Kidney epithelial cell (primary cell): Measurements from ENCODE around the gene MOG. TPM values are rescaled to one million over a fixed set of nuclear protein-coding genes. Genes with fewer than 3 reads are reported as not detected.

Experiments
- DNase-seq: peaks from one replicate; pipeline ENCODE4 v3.0.0-alpha.2; 2010; ENCODE audit warnings: low read depth
- H3K27me3 ChIP-seq: 2 replicates; pipeline ENCODE4 v1.6.0; 2011; ENCODE audit warnings: low read length; ENCODE audit not compliant: control insufficient read depth, insufficient read depth
- H3K36me3 ChIP-seq: 2 replicates; pipeline ENCODE4 v1.5.1; 2011; ENCODE audit warnings: low read length; ENCODE audit not compliant: control insufficient read depth, insufficient read depth
- H3K4me3 ChIP-seq: 2 replicates; pipeline ENCODE4 v1.5.1; 2011; ENCODE audit warnings: low read depth, mild to moderate bottlenecking, control low read depth, low read length
- total RNA-seq: library from RNA; depleted of rRNA; stranded (reverse); fragments of >200 nt; gene quantifications from 2 replicates; pipeline ENCODE4 v1.2.3, GENCODE V29; 2015
- TF ChIP-seq, protein P1 (sequence below): IDR thresholded peaks from 2 replicates; pipeline ENCODE4 v1.5.1; 2011; ENCODE audit warnings: mild to moderate bottlenecking, moderate library complexity, low read length, control low read depth, inconsistent platforms; ENCODE audit not compliant: insufficient read depth, poor library complexity, severe bottlenecking

MOG gene
- total RNA-seq, 1 donor from 2014 or later: not detected

DNA sequence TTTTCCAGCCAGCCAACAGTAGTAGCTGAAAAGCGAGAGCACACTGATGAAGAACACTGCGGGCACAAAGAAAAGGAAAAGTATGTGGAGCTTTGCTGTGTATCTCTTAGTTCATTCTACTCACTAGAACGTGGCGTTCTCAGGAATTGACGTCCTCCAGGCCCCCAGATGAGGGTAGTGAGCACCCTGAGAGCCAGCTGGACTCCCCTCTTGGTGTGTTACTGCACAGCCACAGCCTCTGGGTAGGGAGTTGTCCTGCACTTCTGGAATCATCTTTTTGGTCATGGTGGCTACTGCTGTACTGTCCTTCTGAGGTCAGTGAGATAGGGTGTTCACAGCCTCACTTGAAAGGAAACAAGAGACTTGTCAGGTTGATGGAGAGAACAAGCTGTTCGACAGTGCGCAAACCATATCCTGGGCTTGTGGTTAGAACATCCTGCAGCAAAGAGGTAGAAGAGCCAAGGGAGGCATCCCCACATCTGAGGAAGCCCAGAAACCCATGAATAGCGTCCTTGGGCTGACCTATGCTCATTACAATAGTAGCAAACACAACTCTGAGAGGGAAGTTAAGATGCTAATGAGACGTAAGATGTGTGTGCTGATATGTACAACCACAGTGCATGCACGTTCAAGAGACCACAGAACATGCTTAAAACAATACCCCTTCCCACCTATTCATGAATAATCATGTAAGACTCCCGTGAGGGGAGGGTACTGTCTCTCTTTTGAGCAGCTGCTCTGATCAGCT lies 51.7 kb downstream of the MOG start:
- H3K4me3 ChIP-seq: no peak overlapping the region
- no peak for DNase-seq
- H3K36me3 ChIP-seq: no peaks in the 10 kb centered on the region
- TF ChIP-seq, protein P1, sequence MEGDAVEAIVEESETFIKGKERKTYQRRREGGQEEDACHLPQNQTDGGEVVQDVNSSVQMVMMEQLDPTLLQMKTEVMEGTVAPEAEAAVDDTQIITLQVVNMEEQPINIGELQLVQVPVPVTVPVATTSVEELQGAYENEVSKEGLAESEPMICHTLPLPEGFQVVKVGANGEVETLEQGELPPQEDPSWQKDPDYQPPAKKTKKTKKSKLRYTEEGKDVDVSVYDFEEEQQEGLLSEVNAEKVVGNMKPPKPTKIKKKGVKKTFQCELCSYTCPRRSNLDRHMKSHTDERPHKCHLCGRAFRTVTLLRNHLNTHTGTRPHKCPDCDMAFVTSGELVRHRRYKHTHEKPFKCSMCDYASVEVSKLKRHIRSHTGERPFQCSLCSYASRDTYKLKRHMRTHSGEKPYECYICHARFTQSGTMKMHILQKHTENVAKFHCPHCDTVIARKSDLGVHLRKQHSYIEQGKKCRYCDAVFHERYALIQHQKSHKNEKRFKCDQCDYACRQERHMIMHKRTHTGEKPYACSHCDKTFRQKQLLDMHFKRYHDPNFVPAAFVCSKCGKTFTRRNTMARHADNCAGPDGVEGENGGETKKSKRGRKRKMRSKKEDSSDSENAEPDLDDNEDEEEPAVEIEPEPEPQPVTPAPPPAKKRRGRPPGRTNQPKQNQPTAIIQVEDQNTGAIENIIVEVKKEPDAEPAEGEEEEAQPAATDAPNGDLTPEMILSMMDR: no peak
- H3K27me3 ChIP-seq: peaks cover 4% of the 10 kb centered on the region

GRCh38 chr6:29709188-29709587 lies 52.3 kb downstream of the MOG start:
- no peak overlapping the region for H3K4me3 ChIP-seq
- no peaks in the 10 kb centered on the region for H3K36me3 ChIP-seq
- DNase-seq: no peak
- H3K27me3 ChIP-seq: peaks cover 5% of the 10 kb centered on the region
- TF ChIP-seq, protein P1: no peak

DNA sequence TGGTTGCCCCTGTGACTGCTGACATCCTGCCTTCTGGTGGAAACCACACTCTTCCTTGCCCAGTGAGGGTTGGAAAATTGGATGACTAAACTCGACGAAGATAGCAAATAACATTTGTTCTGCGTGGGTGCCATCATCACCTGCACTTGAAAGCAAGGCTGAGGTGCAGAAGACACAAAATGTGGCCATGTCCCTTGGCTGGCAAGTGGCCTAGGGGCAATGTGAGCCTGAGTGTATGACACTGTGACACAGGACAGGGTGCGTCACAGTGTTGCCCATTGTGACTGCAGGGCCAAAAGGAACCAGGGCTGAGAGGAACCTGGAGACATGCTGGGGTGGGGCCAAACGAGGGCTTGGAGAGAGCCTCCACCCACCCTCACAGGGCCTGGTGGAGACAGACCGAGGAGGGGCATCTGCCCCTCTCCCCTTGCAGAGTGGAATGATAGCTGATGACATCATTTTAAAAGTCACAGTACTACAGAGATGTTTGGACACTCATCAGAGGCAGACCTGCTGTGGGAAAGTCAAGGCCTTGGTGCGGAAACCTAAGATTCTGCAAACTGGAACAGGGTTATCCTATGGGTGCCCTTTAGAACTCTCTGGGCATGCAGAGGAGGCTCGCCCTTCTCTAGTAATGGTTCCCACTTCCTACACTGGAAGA lies 53.5 kb downstream of the MOG start:
- no peak overlapping the region for H3K4me3 ChIP-seq

GRCh38 chr6:29720863-29721262 lies 64.0 kb downstream of the MOG start:
- TF ChIP-seq, protein P1: no peak
- Histone ChIP-seq H3K36me3 (no peaks in the 10 kb centered on the region), H3K27me3 (peaks cover 28% of the 10 kb centered on the region), H3K4me3 (no peak overlapping the region)
- no peak for DNase-seq

More for the DNA sequence above, 53.5 kb downstream of the MOG start:
- Histone ChIP-seq H3K27me3 (peaks cover 10% of the 10 kb centered on the region), H3K36me3 (no peaks in the 10 kb centered on the region)
- no peak for DNase-seq
- TF ChIP-seq, protein P1: no peak

Other genes starting within 250 kb of the MOG start
- not detected in 2 replicates for gene OR12D1, start 242.2 kb upstream of the MOG start, total RNA-seq
- gene OR10C1, start 217.8 kb upstream of the MOG start, total RNA-seq: not detected in 2 replicates
- not detected in 2 replicates for gene OR11A1, start 200.0 kb upstream of the MOG start, total RNA-seq
- gene OR2H1, start 199.9 kb upstream of the MOG start, total RNA-seq: not detected in 2 replicates
- not detected in 2 replicates for gene MAS1L, start 169.1 kb upstream of the MOG start, total RNA-seq
- 7.3 and 9.4 TPM in 2 replicates for gene UBD, start 97.4 kb upstream of the MOG start, total RNA-seq
- not detected in 2 replicates for gene OR2H2, start 72.0 kb upstream of the MOG start, total RNA-seq
- gene GABBR1, start 23.9 kb upstream of the MOG start, total RNA-seq: 9.4 and 14.1 TPM in 2 replicates
- 0.07 and 0.08 TPM in 2 replicates for gene ZFP57, start 24.1 kb downstream of the MOG start, total RNA-seq
- gene HLA-F, start 66.3 kb downstream of the MOG start, total RNA-seq: 9.0 TPM in 2 replicates
- 0.75 and 1.1 TPM in 2 replicates for gene HLA-G, start 170.7 kb downstream of the MOG start, total RNA-seq